HepG2 (cell line): ENCODE measurements around the gene TFB1M. TPM values are rescaled to one million over a fixed set of nuclear protein-coding genes. Genes with fewer than 3 reads are reported as not detected.

Source experiments
- BCL3 ChIP-seq: sonication (generic); formaldehyde crosslinking; IDR thresholded peaks from 2 replicates; pipeline ENCODE4 v1.5.1; 2020; ENCODE audit warnings: mild to moderate bottlenecking, missing genetic modification reagents, moderate library complexity
- CBFB ChIP-seq: sonication (generic); formaldehyde crosslinking; IDR thresholded peaks from 2 replicates; pipeline ENCODE4 v1.4.0; 2020; ENCODE audit warnings: missing genetic modification reagents
- DR1 ChIP-seq: sonication (generic); formaldehyde crosslinking; IDR thresholded peaks from 2 replicates; pipeline ENCODE4 v1.8.0; 2021; ENCODE audit warnings: mild to moderate bottlenecking, missing genetic modification reagents, inconsistent platforms
- HMG20A ChIP-seq: IDR thresholded peaks from 2 replicates; pipeline ENCODE4 v1.6.1; 2016; ENCODE audit warnings: borderline replicate concordance
- HNRNPUL1 ChIP-seq: fragments of 200-400 bp; formaldehyde crosslinking; IDR thresholded peaks from 2 replicates; pipeline ENCODE4 v1.6.1; 2017; ENCODE audit warnings: low read depth, mild to moderate bottlenecking, low read length, moderate library complexity
- KDM5B ChIP-seq: sonication (generic); formaldehyde crosslinking; IDR thresholded peaks from 2 replicates; pipeline ENCODE4 v1.4.0; 2020; ENCODE audit warnings: missing genetic modification reagents, mild to moderate bottlenecking, borderline replicate concordance
- PCBP1 ChIP-seq: fragments of 200-400 bp; formaldehyde crosslinking; IDR thresholded peaks from 2 replicates; pipeline ENCODE4 v1.6.1; 2017; ENCODE audit warnings: mild to moderate bottlenecking, low read depth, low read length, borderline replicate concordance
- RFX5 ChIP-seq: IDR thresholded peaks from 2 replicates; pipeline ENCODE4 v1.6.1; 2011; ENCODE audit warnings: low read depth, low read length, improper control_type of control experiment
- SAFB2 ChIP-seq: sonication (generic); formaldehyde crosslinking; IDR thresholded peaks from 2 replicates; pipeline ENCODE4 v1.5.1; 2020; ENCODE audit warnings: missing genetic modification reagents, low read depth, mild to moderate bottlenecking, borderline replicate concordance
- SKI ChIP-seq: fragments of 450-650 bp; IDR thresholded peaks from one replicate; pipeline ENCODE4 v1.6.1; 2018; ENCODE audit warnings: mild to moderate bottlenecking; ENCODE audit not compliant: partially characterized antibody
- SP4 ChIP-seq: sonication (generic); formaldehyde crosslinking; IDR thresholded peaks from 2 replicates; pipeline ENCODE4 v1.8.1; 2023; ENCODE audit warnings: mild to moderate bottlenecking, missing genetic modification reagents
- TOPORS ChIP-seq: sonication (generic); formaldehyde crosslinking; IDR thresholded peaks from 2 replicates; pipeline ENCODE4 v1.8.0; 2023; ENCODE audit warnings: mild to moderate bottlenecking, missing genetic modification reagents
- ZFP62 ChIP-seq: sonication (generic); formaldehyde crosslinking; IDR thresholded peaks from 2 replicates; pipeline ENCODE4 v1.4.0; 2020; ENCODE audit warnings: missing genetic modification reagents
- ZKSCAN1 ChIP-seq: fragments of 150-350 bp; IDR thresholded peaks from 2 replicates; pipeline ENCODE4 v1.6.1; 2014; ENCODE audit warnings: low read length
- ZNF256 ChIP-seq: sonication (generic); formaldehyde crosslinking; conservative IDR thresholded peaks from 2 replicates; pipeline ENCODE4 v1.4.0; 2020; ENCODE audit warnings: missing genetic modification reagents
- ZNF431 ChIP-seq: sonication (generic); formaldehyde crosslinking; IDR thresholded peaks from 2 replicates; pipeline ENCODE4 v1.9.0; 2022; ENCODE audit warnings: missing genetic modification reagents, low read depth, mild to moderate bottlenecking, borderline replicate concordance
- ZNF891 ChIP-seq: sonication (generic); formaldehyde crosslinking; IDR thresholded peaks from 2 replicates; pipeline ENCODE4 v1.5.0; 2020; ENCODE audit warnings: mild to moderate bottlenecking, missing genetic modification reagents
- ZUFSP ChIP-seq: sonication (generic); formaldehyde crosslinking; IDR thresholded peaks from 2 replicates; pipeline ENCODE4 v1.9.0; 2021; ENCODE audit warnings: missing genetic modification reagents, mild to moderate bottlenecking, borderline replicate concordance
- polyA plus RNA-seq, 8 experiments: library from polyadenylated mRNA; depleted of rRNA in 3 of 8; stranded (reverse) in 7 of 8; unstranded in 1 of 8; fragments of >200 nt; fragmentation: Illumina TruSeq in 4 of 8; extraction: Trizol in 4 of 8; gene quantifications; 2 replicates each; pipeline versions ENCODE4 v1.2.1 to v1.2.3, GENCODE V29; 2011 to 2016; ENCODE audit warnings: low read depth in 4 of 8, missing spikeins in 1 of 8, mixed read lengths in 1 of 8; ENCODE audit not compliant: insufficient read depth in 1 of 8
- total RNA-seq, 5 experiments: library from RNA; depleted of rRNA; stranded (reverse); fragments of >200 nt; fragmentation: Illumina TruSeq; extraction: Trizol; gene quantifications; 2 replicates each; pipeline ENCODE4 v1.2.3, GENCODE V29; 2016; ENCODE audit warnings: low read depth in 1 of 5
- TF ChIP-seq, protein P1 (sequence below): sonication (generic); formaldehyde crosslinking; conservative IDR thresholded peaks from 2 replicates; pipeline ENCODE4 v1.8.0; 2022; ENCODE audit warnings: mild to moderate bottlenecking, moderate library complexity, missing genetic modification reagents
- TF ChIP-seq, protein P2 (sequence below): sonication (generic); formaldehyde crosslinking; IDR thresholded peaks from 2 replicates; pipeline ENCODE4 v1.5.0; 2020; ENCODE audit warnings: missing genetic modification reagents, mild to moderate bottlenecking, borderline replicate concordance
- TF ChIP-seq, protein P3 (sequence below): sonication (generic); formaldehyde crosslinking; IDR thresholded peaks from 2 replicates; pipeline ENCODE4 v1.5.0; 2020; ENCODE audit warnings: mild to moderate bottlenecking, missing genetic modification reagents

TFB1M gene
- total and polyA plus RNA-seq, 2 of the 13 experiments (the other 11 are each of a cell fraction or from before 2014, with no cell fraction given): 91.4 to 122 TPM

GRCh38 chr6:155314092-155314772, at the start of gene TFB1M (continued):
- peak; percentile 44; the same call in 1 of the 2 replicates for TF ChIP-seq RFX5
- TF ChIP-seq PCBP1: no peak
- no peak for TF ChIP-seq ZNF431
- peak; percentile 73; the same call in 1 of the 2 replicates for TF ChIP-seq SP4 (CRISPR knock-in tag)
- TF ChIP-seq, protein P1, sequence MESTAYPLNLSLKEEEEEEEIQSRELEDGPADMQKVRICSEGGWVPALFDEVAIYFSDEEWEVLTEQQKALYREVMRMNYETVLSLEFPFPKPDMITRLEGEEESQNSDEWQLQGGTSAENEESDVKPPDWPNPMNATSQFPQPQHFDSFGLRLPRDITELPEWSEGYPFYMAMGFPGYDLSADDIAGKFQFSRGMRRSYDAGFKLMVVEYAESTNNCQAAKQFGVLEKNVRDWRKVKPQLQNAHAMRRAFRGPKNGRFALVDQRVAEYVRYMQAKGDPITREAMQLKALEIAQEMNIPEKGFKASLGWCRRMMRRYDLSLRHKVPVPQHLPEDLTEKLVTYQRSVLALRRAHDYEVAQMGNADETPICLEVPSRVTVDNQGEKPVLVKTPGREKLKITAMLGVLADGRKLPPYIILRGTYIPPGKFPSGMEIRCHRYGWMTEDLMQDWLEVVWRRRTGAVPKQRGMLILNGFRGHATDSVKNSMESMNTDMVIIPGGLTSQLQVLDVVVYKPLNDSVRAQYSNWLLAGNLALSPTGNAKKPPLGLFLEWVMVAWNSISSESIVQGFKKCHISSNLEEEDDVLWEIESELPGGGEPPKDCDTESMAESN (CRISPR knock-in tag): no peak
- 0 out of 2 replicates have a peak, but pooled peaks have one; percentile 12 for TF ChIP-seq BCL3 (CRISPR knock-in tag)
- TF ChIP-seq ZNF891 (CRISPR knock-in tag): 0 out of 2 replicates have a peak, but pooled peaks have one; percentile 14
- TF ChIP-seq ZUFSP: no peak
- no peak for TF ChIP-seq ZKSCAN1
- peak; percentile 78 for TF ChIP-seq ZNF256 (CRISPR knock-in tag)
- TF ChIP-seq CBFB (CRISPR knock-in tag): peak; percentile 78; the same call in 1 of the 2 replicates
- no peak for TF ChIP-seq HNRNPUL1
- TF ChIP-seq SKI: no peak
- TF ChIP-seq, protein P2, sequence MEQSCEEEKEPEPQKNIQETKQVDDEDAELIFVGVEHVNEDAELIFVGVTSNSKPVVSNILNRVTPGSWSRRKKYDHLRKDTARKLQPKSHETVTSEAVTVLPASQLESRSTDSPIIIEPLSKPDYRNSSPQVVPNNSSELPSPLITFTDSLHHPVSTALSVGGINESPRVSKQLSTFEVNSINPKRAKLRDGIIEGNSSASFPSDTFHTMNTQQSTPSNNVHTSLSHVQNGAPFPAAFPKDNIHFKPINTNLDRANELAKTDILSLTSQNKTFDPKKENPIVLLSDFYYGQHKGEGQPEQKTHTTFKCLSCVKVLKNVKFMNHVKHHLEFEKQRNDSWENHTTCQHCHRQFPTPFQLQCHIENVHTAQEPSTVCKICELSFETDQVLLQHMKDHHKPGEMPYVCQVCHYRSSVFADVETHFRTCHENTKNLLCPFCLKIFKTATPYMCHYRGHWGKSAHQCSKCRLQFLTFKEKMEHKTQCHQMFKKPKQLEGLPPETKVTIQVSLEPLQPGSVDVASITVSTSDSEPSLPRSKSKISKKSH (CRISPR knock-in tag): no peak; the same call in 1 of the 2 replicates
- TF ChIP-seq, protein P3, sequence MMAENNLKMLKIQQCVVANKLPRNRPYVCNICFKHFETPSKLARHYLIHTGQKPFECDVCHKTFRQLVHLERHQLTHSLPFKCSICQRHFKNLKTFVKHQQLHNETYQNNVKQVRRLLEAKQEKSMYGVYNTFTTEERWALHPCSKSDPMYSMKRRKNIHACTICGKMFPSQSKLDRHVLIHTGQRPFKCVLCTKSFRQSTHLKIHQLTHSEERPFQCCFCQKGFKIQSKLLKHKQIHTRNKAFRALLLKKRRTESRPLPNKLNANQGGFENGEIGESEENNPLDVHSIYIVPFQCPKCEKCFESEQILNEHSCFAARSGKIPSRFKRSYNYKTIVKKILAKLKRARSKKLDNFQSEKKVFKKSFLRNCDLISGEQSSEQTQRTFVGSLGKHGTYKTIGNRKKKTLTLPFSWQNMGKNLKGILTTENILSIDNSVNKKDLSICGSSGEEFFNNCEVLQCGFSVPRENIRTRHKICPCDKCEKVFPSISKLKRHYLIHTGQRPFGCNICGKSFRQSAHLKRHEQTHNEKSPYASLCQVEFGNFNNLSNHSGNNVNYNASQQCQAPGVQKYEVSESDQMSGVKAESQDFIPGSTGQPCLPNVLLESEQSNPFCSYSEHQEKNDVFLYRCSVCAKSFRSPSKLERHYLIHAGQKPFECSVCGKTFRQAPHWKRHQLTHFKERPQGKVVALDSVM (CRISPR knock-in tag): no peak
- TF ChIP-seq DR1: peak; percentile 7; the same call in 1 of the 2 replicates
- peak; percentile 91 for TF ChIP-seq KDM5B
- no peak; the same call in 1 of the 2 replicates for TF ChIP-seq SAFB2
- TF ChIP-seq ZFP62 (CRISPR knock-in tag): peak; percentile 55; the same call in 1 of the 2 replicates
- TF ChIP-seq TOPORS (CRISPR knock-in tag): no peak
- TF ChIP-seq HMG20A (CRISPR knock-in tag): no peak; the same call in 1 of the 2 replicates
